OCI-LY7 (cell line): Measurements from ENCODE around the gene NBEAL2.

Experiments
- EZH2phosphoT487 ChIP-seq: fragments of 200-600 bp; sonication (generic); IDR thresholded peaks from 2 replicates; pipeline ENCODE4 v1.6.1; 2018; ENCODE audit warnings: low read depth, borderline replicate concordance, mild to moderate bottlenecking, mixed run types, antibody characterized with exemption, low read length, moderate library complexity, mixed read lengths
- TF ChIP-seq, protein P1 (sequence below): fragments of 200-600 bp; sonication (generic); conservative IDR thresholded peaks from 2 replicates; pipeline ENCODE4 v1.5.1; 2014; ENCODE audit warnings: mild to moderate bottlenecking, antibody characterized with exemption, low read length, moderate library complexity, mixed read lengths

DNA sequence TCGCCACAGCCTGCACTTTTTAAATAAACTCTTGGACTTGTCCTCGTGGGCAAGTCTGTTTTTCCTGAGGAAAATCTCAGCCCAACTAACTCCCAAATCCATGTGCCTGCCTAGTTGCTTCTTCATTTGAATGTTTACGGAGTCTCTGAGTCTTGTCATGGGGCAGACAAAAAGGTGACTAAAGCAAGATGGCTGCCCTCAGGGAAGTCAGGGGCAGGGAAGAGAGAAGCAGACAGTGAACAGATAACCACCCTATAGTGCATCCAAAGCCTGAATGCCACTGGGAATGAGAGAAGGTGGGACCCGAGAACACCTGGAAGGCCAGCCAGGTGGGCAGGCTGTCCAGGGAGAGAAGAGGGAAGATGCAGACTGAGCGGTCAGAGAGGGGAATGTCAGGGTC, 24.3 kb upstream of the NBEAL2 start:
- TF ChIP-seq, protein P1, sequence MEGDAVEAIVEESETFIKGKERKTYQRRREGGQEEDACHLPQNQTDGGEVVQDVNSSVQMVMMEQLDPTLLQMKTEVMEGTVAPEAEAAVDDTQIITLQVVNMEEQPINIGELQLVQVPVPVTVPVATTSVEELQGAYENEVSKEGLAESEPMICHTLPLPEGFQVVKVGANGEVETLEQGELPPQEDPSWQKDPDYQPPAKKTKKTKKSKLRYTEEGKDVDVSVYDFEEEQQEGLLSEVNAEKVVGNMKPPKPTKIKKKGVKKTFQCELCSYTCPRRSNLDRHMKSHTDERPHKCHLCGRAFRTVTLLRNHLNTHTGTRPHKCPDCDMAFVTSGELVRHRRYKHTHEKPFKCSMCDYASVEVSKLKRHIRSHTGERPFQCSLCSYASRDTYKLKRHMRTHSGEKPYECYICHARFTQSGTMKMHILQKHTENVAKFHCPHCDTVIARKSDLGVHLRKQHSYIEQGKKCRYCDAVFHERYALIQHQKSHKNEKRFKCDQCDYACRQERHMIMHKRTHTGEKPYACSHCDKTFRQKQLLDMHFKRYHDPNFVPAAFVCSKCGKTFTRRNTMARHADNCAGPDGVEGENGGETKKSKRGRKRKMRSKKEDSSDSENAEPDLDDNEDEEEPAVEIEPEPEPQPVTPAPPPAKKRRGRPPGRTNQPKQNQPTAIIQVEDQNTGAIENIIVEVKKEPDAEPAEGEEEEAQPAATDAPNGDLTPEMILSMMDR, result no peak
- no peak for TF ChIP-seq EZH2phosphoT487
